ENCODE data around the gene ARHGEF3.

Gene ARHGEF3

GRCh38 chr3:56822501-56822900, 20.8 kb upstream of the ARHGEF3 start:
- H3K4me3 ChIP-seq (ENCODE audit: low read length in 2 of 2) = no peak overlapping the region
- H3K9me3 ChIP-seq (ENCODE audit: control insufficient read depth in 2 of 2, low read length in 2 of 2) = no peaks in the 10 kb centered on the region
- H3K27me3 ChIP-seq (ENCODE audit: control insufficient read depth in 2 of 2, insufficient read depth in 2 of 2, low read length in 2 of 2) = no peaks in the 10 kb centered on the region
- no peak overlapping the region for H3K27ac ChIP-seq (ENCODE audit: low read depth in 2 of 2, low read length in 2 of 2)
- H3K36me3 ChIP-seq (ENCODE audit: control insufficient read depth in 2 of 2, insufficient read depth in 2 of 2, low read length in 2 of 2) = no peaks in the 10 kb centered on the region
- no peaks in the 10 kb centered on the region for H3K4me1 ChIP-seq (ENCODE audit: control insufficient read depth in 2 of 2, insufficient read depth in 2 of 2, low read length in 2 of 2)
- no peak overlapping the region for H3K9ac ChIP-seq (ENCODE audit: low read depth in 1 of 2, low read length in 2 of 2)

- Histone ChIP-seq H3K9ac (ENCODE audit: low read depth in 1 of 2, low read length in 2 of 2) (no peak overlapping the region), H3K9me3 (ENCODE audit: control insufficient read depth in 2 of 2, low read length in 2 of 2) (no peaks in the 10 kb centered on the region), H3K27me3 (ENCODE audit: control insufficient read depth in 2 of 2, insufficient read depth in 2 of 2, low read length in 2 of 2) (no peaks in the 10 kb centered on the region), H3K36me3 (ENCODE audit: control insufficient read depth in 2 of 2, insufficient read depth in 2 of 2, low read length in 2 of 2) (no peaks in the 10 kb centered on the region), H3K27ac (ENCODE audit: low read depth in 2 of 2, low read length in 2 of 2) (no peak overlapping the region), H3K4me3 (ENCODE audit: low read length in 2 of 2) (no peak overlapping the region), H3K4me1 (ENCODE audit: control insufficient read depth in 2 of 2, insufficient read depth in 2 of 2, low read length in 2 of 2) (no peaks in the 10 kb centered on the region)
Measured at GRCh38 chr3:56819016-56819809, 17.5 kb upstream of the ARHGEF3 start.

GRCh38 chr3:56818156-56818985, 16.6 kb upstream of the ARHGEF3 start:
- Histone ChIP-seq H3K27ac (ENCODE audit: low read depth in 2 of 2, low read length in 2 of 2) (no peak overlapping the region), H3K4me1 (ENCODE audit: control insufficient read depth in 2 of 2, insufficient read depth in 2 of 2, low read length in 2 of 2) (no peaks in the 10 kb centered on the region), H3K9me3 (ENCODE audit: control insufficient read depth in 2 of 2, low read length in 2 of 2) (no peaks in the 10 kb centered on the region), H3K4me3 (ENCODE audit: low read length in 2 of 2) (no peak overlapping the region), H3K27me3 (ENCODE audit: control insufficient read depth in 2 of 2, insufficient read depth in 2 of 2, low read length in 2 of 2) (no peaks in the 10 kb centered on the region), H3K9ac (ENCODE audit: low read depth in 1 of 2, low read length in 2 of 2) (no peak overlapping the region), H3K36me3 (ENCODE audit: control insufficient read depth in 2 of 2, insufficient read depth in 2 of 2, low read length in 2 of 2) (no peaks in the 10 kb centered on the region)

- Histone ChIP-seq H3K4me3 (ENCODE audit: low read length in 2 of 2) (no peak overlapping the region), H3K36me3 (ENCODE audit: control insufficient read depth in 2 of 2, insufficient read depth in 2 of 2, low read length in 2 of 2) (no peaks in the 10 kb centered on the region), H3K27ac (ENCODE audit: low read depth in 2 of 2, low read length in 2 of 2) (no peak overlapping the region)
Measured at GRCh38 chr3:56817646-56818045, 15.9 kb upstream of the ARHGEF3 start.

GRCh38 chr3:56816061-56816460, 14.3 kb upstream of the ARHGEF3 start:
- Histone ChIP-seq H3K4me3 (ENCODE audit: low read length in 2 of 2) (no peak overlapping the region), H3K9me3 (ENCODE audit: control insufficient read depth in 2 of 2, low read length in 2 of 2) (no peaks in the 10 kb centered on the region), H3K27me3 (ENCODE audit: control insufficient read depth in 2 of 2, insufficient read depth in 2 of 2, low read length in 2 of 2) (no peaks in the 10 kb centered on the region), H3K27ac (ENCODE audit: low read depth in 2 of 2, low read length in 2 of 2) (no peak overlapping the region), H3K9ac (ENCODE audit: low read depth in 1 of 2, low read length in 2 of 2) (no peak overlapping the region), H3K4me1 (ENCODE audit: control insufficient read depth in 2 of 2, insufficient read depth in 2 of 2, low read length in 2 of 2) (no peaks in the 10 kb centered on the region), H3K36me3 (ENCODE audit: control insufficient read depth in 2 of 2, insufficient read depth in 2 of 2, low read length in 2 of 2) (no peaks in the 10 kb centered on the region)

More at GRCh38 chr3:56817646-56818045, 15.9 kb upstream of the ARHGEF3 start:
- Histone ChIP-seq H3K9me3 (ENCODE audit: control insufficient read depth in 2 of 2, low read length in 2 of 2) (no peaks in the 10 kb centered on the region), H3K4me1 (ENCODE audit: control insufficient read depth in 2 of 2, insufficient read depth in 2 of 2, low read length in 2 of 2) (no peaks in the 10 kb centered on the region), H3K27me3 (ENCODE audit: control insufficient read depth in 2 of 2, insufficient read depth in 2 of 2, low read length in 2 of 2) (no peaks in the 10 kb centered on the region), H3K9ac (ENCODE audit: low read depth in 1 of 2, low read length in 2 of 2) (no peak overlapping the region)

- Histone ChIP-seq H3K4me1 (ENCODE audit: control insufficient read depth in 2 of 2, insufficient read depth in 2 of 2, low read length in 2 of 2) (no peaks in the 10 kb centered on the region), H3K9ac (ENCODE audit: low read depth in 1 of 2, low read length in 2 of 2) (no peak overlapping the region), H3K27ac (ENCODE audit: low read depth in 2 of 2, low read length in 2 of 2) (no peak overlapping the region), H3K9me3 (ENCODE audit: control insufficient read depth in 2 of 2, low read length in 2 of 2) (no peaks in the 10 kb centered on the region), H3K27me3 (ENCODE audit: control insufficient read depth in 2 of 2, insufficient read depth in 2 of 2, low read length in 2 of 2) (no peaks in the 10 kb centered on the region), H3K36me3 (ENCODE audit: control insufficient read depth in 2 of 2, insufficient read depth in 2 of 2, low read length in 2 of 2) (no peaks in the 10 kb centered on the region), H3K4me3 (ENCODE audit: low read length in 2 of 2) (no peak overlapping the region)
Measured at GRCh38 chr3:56815589-56815988, 13.8 kb upstream of the ARHGEF3 start.

GRCh38 chr3:56813653-56813960, 11.9 kb upstream of the ARHGEF3 start:
- Histone ChIP-seq H3K27ac (ENCODE audit: low read depth in 2 of 2, low read length in 2 of 2) (no peak overlapping the region), H3K27me3 (ENCODE audit: control insufficient read depth in 2 of 2, insufficient read depth in 2 of 2, low read length in 2 of 2) (no peaks in the 10 kb centered on the region), H3K4me3 (ENCODE audit: low read length in 2 of 2) (no peak overlapping the region), H3K9me3 (ENCODE audit: control insufficient read depth in 2 of 2, low read length in 2 of 2) (no peaks in the 10 kb centered on the region), H3K9ac (ENCODE audit: low read depth in 1 of 2, low read length in 2 of 2) (no peak overlapping the region), H3K4me1 (ENCODE audit: control insufficient read depth in 2 of 2, insufficient read depth in 2 of 2, low read length in 2 of 2) (no peaks in the 10 kb centered on the region), H3K36me3 (ENCODE audit: control insufficient read depth in 2 of 2, insufficient read depth in 2 of 2, low read length in 2 of 2) (no peaks in the 10 kb centered on the region)

GRCh38 chr3:56812754-56813652, 11.3 kb upstream of the ARHGEF3 start:
- no peaks in the 10 kb centered on the region for H3K4me1 ChIP-seq (ENCODE audit: control insufficient read depth in 2 of 2, insufficient read depth in 2 of 2, low read length in 2 of 2)
- H3K36me3 ChIP-seq (ENCODE audit: control insufficient read depth in 2 of 2, insufficient read depth in 2 of 2, low read length in 2 of 2) = no peaks in the 10 kb centered on the region
- no peak overlapping the region for H3K9ac ChIP-seq (ENCODE audit: low read depth in 1 of 2, low read length in 2 of 2)
- no peak overlapping the region for H3K4me3 ChIP-seq (ENCODE audit: low read length in 2 of 2)
- no peak overlapping the region for H3K27ac ChIP-seq (ENCODE audit: low read depth in 2 of 2, low read length in 2 of 2)
- no peaks in the 10 kb centered on the region for H3K9me3 ChIP-seq (ENCODE audit: control insufficient read depth in 2 of 2, low read length in 2 of 2)
- no peaks in the 10 kb centered on the region for H3K27me3 ChIP-seq (ENCODE audit: control insufficient read depth in 2 of 2, insufficient read depth in 2 of 2, low read length in 2 of 2)

GRCh38 chr3:56811546-56812202, 9.9 kb upstream of the ARHGEF3 start:
- H3K9me3 ChIP-seq (ENCODE audit: control insufficient read depth in 2 of 2, low read length in 2 of 2) = no peaks in the 10 kb centered on the region
- no peak overlapping the region for H3K4me3 ChIP-seq (ENCODE audit: low read length in 2 of 2)
- H3K4me1 ChIP-seq (ENCODE audit: control insufficient read depth in 2 of 2, insufficient read depth in 2 of 2, low read length in 2 of 2) = no peaks in the 10 kb centered on the region
- no peaks in the 10 kb centered on the region for H3K27me3 ChIP-seq (ENCODE audit: control insufficient read depth in 2 of 2, insufficient read depth in 2 of 2, low read length in 2 of 2)
- H3K9ac ChIP-seq (ENCODE audit: low read depth in 1 of 2, low read length in 2 of 2) = no peak overlapping the region
- no peak overlapping the region for H3K27ac ChIP-seq (ENCODE audit: low read depth in 2 of 2, low read length in 2 of 2)
- H3K36me3 ChIP-seq (ENCODE audit: control insufficient read depth in 2 of 2, insufficient read depth in 2 of 2, low read length in 2 of 2) = no peaks in the 10 kb centered on the region

Data from mucosa of rectum (tissue), 2 donors.